RWPE2 (cell line): ENCODE data around the gene ZNF440.
"Not testable (repeated sequence)": the region's sequence is repeated elsewhere in the genome, so short reads cannot be mapped to it uniquely, and the experiment has no call there.

ENCODE experiments used
- ATAC-seq: fragments of 200-7000 bp; cut with Tn5 transposase; 3 replicates; pipeline ENCODE4 v1.9.1; 2021; ENCODE audit warnings: low read depth
- DNase-seq: peaks from one replicate; pipeline ENCODE4 v3.0.0-alpha.2; 2020; ENCODE audit warnings: low spot score
- H3K27ac ChIP-seq: fragments of 450-650 bp; 2 replicates; pipeline ENCODE4 v1.5.1; 2017; ENCODE audit warnings: mild to moderate bottlenecking; ENCODE audit not compliant: poor library complexity, severe bottlenecking
- H3K27me3 ChIP-seq: fragments of 250-450 bp; sonication (Bioruptor Pico); 2 replicates; pipeline ENCODE4 v1.5.1; 2021; ENCODE audit warnings: mild to moderate bottlenecking, moderate library complexity; ENCODE audit not compliant: insufficient read depth, poor library complexity, severe bottlenecking
- H3K36me3 ChIP-seq: fragments of 250-450 bp; sonication (Bioruptor Pico); 2 replicates; pipeline ENCODE4 v1.5.1; 2020; ENCODE audit warnings: low read depth, mild to moderate bottlenecking, moderate library complexity
- H3K4me1 ChIP-seq: fragments of 250-450 bp; sonication (Bioruptor Pico); 2 replicates; pipeline ENCODE4 v1.5.1; 2021; ENCODE audit warnings: mild to moderate bottlenecking, moderate library complexity; ENCODE audit not compliant: insufficient read depth, poor library complexity, severe bottlenecking
- H3K4me3 ChIP-seq: fragments of 250-450 bp; sonication (Bioruptor Pico); 2 replicates; pipeline ENCODE4 v1.5.1; 2021; ENCODE audit warnings: mild to moderate bottlenecking, moderate library complexity; ENCODE audit not compliant: severe bottlenecking
- H3K9me3 ChIP-seq: fragments of 250-450 bp; sonication (Bioruptor Pico); 2 replicates; pipeline ENCODE4 v1.5.1; 2021; ENCODE audit warnings: mild to moderate bottlenecking, moderate library complexity; ENCODE audit not compliant: severe bottlenecking
- TF ChIP-seq, protein P1 (sequence below): fragments of 450-650 bp; IDR thresholded peaks from one replicate; pipeline ENCODE4 v1.5.1; 2017; ENCODE audit warnings: mild to moderate bottlenecking, moderate library complexity; ENCODE audit not compliant: poor library complexity, severe bottlenecking

ZNF440 gene

DNA sequence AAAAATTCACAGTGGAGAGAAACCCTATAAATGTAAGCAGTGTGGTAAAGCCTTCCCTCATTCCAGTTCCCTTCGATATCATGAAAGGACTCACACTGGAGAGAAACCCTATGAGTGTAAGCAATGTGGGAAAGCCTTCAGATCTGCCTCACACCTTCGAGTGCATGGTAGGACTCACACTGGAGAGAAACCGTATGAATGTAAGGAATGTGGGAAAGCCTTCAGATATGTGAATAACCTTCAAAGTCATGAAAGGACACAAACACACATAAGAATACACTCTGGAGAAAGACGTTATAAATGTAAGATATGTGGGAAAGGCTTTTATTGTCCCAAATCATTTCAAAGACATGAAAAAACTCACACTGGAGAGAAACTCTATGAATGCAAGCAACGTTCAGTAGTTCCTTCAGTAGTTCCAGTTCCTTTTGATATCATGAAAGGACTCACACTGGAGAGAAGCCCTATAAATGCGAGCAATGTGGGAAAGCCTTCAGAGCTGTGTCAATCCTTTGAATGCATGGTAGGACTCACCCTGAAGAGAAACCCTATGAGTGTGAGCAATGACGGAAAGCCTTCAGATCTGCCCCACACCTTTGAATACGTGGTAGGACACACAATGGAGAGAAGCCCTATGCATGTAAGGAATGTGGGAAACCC, 18.3 kb downstream of the ZNF440 start:
- TF ChIP-seq, protein P1, sequence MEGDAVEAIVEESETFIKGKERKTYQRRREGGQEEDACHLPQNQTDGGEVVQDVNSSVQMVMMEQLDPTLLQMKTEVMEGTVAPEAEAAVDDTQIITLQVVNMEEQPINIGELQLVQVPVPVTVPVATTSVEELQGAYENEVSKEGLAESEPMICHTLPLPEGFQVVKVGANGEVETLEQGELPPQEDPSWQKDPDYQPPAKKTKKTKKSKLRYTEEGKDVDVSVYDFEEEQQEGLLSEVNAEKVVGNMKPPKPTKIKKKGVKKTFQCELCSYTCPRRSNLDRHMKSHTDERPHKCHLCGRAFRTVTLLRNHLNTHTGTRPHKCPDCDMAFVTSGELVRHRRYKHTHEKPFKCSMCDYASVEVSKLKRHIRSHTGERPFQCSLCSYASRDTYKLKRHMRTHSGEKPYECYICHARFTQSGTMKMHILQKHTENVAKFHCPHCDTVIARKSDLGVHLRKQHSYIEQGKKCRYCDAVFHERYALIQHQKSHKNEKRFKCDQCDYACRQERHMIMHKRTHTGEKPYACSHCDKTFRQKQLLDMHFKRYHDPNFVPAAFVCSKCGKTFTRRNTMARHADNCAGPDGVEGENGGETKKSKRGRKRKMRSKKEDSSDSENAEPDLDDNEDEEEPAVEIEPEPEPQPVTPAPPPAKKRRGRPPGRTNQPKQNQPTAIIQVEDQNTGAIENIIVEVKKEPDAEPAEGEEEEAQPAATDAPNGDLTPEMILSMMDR, result no peak
- Histone ChIP-seq H3K4me1 (no peaks in the 10 kb centered on the region), H3K4me3 (no peak overlapping the region), H3K27ac (no peak overlapping the region), H3K36me3 (peaks cover 70% of the 10 kb centered on the region), H3K27me3 (no peaks in the 10 kb centered on the region), H3K9me3 (peaks cover 34% of the 10 kb centered on the region)
- ATAC-seq (no peak), DNase-seq (no peak)

DNA sequence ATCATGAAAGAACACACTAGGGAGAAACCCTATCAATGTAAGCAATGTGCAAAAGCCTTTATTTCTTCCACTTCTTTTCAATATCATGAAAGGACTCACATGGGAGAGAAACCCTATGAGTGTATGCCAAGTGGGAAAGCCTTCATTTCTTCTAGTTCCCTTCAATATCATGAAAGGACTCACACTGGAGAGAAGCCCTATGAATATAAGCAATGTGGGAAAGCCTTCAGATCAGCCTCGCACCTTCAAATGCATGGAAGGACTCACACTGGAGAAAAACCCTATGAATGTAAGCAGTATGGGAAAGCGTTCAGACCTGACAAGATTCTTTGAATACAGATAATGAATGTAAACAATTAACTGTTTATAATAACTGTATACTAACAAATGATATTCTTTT, 19.5 kb downstream of the ZNF440 start:
- Histone ChIP-seq H3K4me1 (no peaks in the 10 kb centered on the region), H3K27me3 (no peaks in the 10 kb centered on the region), H3K36me3 (peaks cover 60% of the 10 kb centered on the region), H3K27ac (no peak overlapping the region), H3K4me3 (no peak overlapping the region), H3K9me3 (peaks cover 30% of the 10 kb centered on the region)
- TF ChIP-seq, protein P1, result no peak
- ATAC-seq, result no peak
- DNase-seq, result no peak

DNA sequence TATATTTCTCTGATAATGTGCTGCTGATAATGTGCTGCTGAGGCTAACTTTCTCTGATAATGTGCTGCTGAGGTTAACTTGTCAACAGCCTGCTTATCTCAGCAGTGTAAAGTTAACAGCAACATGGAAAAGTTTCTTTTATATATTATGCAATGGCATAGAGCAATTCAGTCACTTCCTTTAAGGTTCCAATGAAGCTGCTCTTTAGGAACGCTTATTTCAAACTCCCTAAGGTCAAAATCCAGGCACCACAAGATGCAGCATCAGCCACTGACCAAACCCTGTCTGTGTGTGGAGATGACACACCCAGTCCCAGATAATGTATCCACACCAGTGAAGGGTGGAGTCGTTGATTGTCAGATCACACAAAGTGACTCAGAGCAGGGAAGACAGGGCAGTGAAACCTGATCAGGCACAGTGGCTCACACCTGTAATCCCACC, 21.6 kb downstream of the ZNF440 start:
- H3K4me1 ChIP-seq, H3K27ac ChIP-seq, H3K4me3 ChIP-seq, DNase-seq, H3K27me3 ChIP-seq: not testable (repeated sequence)
- peaks cover 40% of the 10 kb centered on the region for H3K36me3 ChIP-seq
- ATAC-seq, result peak; percentile 86
- peaks cover 30% of the 10 kb centered on the region for H3K9me3 ChIP-seq

DNA sequence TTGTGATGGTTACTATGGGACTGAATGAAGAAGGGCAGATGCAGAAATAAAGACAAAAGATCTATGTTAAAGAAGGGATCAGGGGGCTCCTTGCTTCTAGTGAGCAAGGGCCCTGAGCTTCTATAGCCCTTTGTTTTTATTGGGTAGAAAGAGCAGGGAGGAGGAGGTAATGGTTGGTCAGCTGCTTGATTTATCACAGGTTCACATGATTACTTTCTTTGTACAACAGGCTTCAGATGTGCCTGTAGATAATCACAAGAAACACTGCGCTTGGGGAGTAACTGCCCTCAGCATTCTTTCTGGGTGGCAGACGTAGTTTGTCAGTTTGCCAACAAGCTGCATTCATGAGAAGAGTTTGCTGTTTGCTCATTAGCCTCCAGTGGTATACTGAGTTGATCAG, 29.6 kb downstream of the ZNF440 start:
- Histone ChIP-seq H3K9me3 (no peaks in the 10 kb centered on the region), H3K4me3 (no peak overlapping the region), H3K27me3 (no peaks in the 10 kb centered on the region), H3K4me1 (no peaks in the 10 kb centered on the region), H3K27ac (no peak overlapping the region), H3K36me3 (no peaks in the 10 kb centered on the region)
- ATAC-seq (no peak), DNase-seq (no peak)
- TF ChIP-seq, protein P1, result no peak

DNA sequence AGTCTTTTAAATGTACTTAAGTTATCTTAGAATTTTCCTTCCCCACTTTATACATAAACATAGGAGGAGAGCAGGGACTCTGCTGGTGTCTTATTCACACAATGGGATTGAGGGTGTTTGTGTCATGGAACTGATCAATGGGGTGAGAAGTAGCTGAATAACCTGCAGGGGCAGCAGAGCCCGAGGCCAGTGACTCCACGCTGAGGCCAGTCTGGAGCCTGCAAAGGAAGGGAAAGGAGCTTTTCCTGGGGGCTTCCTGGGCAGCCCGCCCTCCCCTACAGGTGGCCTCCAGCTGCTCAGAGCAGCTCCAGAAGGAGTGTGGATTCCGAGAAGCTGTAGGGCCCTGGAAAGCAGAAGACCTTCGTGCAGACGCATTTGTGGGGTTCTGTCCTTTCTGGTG, 33.5 kb downstream of the ZNF440 start:
- H3K27ac ChIP-seq, DNase-seq, H3K27me3 ChIP-seq, H3K9me3 ChIP-seq, H3K36me3 ChIP-seq, H3K4me3 ChIP-seq, ATAC-seq, H3K4me1 ChIP-seq: not testable (repeated sequence)

DNA sequence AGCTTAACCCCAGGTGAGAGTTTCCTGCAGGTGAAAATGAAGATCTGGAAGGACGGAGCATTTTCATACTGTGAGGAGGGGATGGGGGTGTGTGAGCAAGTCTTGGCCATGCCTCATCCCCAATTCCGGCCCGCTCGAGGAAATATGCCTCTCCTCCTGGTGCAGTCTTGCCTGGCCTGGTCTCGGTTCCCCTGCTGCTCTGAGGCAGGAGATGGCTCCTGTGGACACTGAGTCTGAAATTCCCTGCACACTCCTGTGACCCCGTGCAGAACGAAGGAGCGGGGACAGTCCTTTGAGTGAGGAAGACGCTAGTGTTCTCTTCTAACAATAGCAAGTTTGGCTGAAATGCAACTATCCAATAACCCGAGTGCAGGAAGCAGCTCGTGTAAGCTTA, 34.1 kb downstream of the ZNF440 start:
- DNase-seq (no peak), ATAC-seq (peak; percentile 13; the same call in 1 of the 3 replicates)
- Histone ChIP-seq H3K9me3 (no peaks in the 10 kb centered on the region), H3K27ac (no peak overlapping the region), H3K36me3 (no peaks in the 10 kb centered on the region), H3K4me1 (no peaks in the 10 kb centered on the region), H3K27me3 (no peaks in the 10 kb centered on the region), H3K4me3 (no peak overlapping the region)
- TF ChIP-seq, protein P1, result no peak
